Left lung (tissue), 10 donors: ENCODE results near the gene ZIM2. TPM values are rescaled to one million over a fixed set of nuclear protein-coding genes. Genes with fewer than 3 reads are reported as not detected.
"Not testable (repeated sequence)": the region's sequence is repeated elsewhere in the genome, so short reads cannot be mapped to it uniquely, and the experiment has no call there.

Experiments
- ATAC-seq: fragments of 200-7000 bp; cut with Tn5 transposase; one replicate; pipeline ENCODE4 v1.9.1; 2020; ENCODE audit warnings: moderate library complexity
- DNase-seq, 4 donors: peaks; one replicate each; pipeline ENCODE4 v3.0.0-alpha.2; 2013 to 2020
- H3K27ac ChIP-seq, 2 donors: fragments of 200-600 bp; sonication (generic) in 1 of 2; one replicate each; pipeline versions ENCODE4 v1.5.0 to v1.8.0; 2020 to 2021
- H3K27me3 ChIP-seq, 2 donors: fragments of 200-600 bp; sonication (generic) in 1 of 2; one replicate each; pipeline versions ENCODE4 v1.5.0 to v1.8.0; 2020 to 2021
- H3K36me3 ChIP-seq, 2 donors: fragments of 200-600 bp; sonication (generic) in 1 of 2; one replicate each; pipeline versions ENCODE4 v1.5.0 to v1.8.0; 2020 to 2021
- H3K4me1 ChIP-seq, 2 donors: fragments of 200-600 bp; one replicate each; pipeline ENCODE4 v1.8.0; 2021
- H3K4me3 ChIP-seq, 2 donors: fragments of 200-600 bp; sonication (generic) in 1 of 2; one replicate each; pipeline versions ENCODE4 v1.5.0 to v1.8.0; 2020 to 2021; ENCODE audit warnings: mild to moderate bottlenecking in 1 of 2
- H3K9me3 ChIP-seq, 2 donors: fragments of 200-600 bp; sonication (generic) in 1 of 2; one replicate each; pipeline versions ENCODE4 v1.5.0 to v1.8.0; 2020 to 2021
- CTCF ChIP-seq, 2 donors: fragments of 200-600 bp; sonication (generic) in 1 of 2; IDR thresholded peaks; one replicate each; pipeline versions ENCODE4 v1.5.0 to v1.8.0; 2021; ENCODE audit warnings: antibody characterized with exemption in 2 of 2
- intact Hi-C, 2 donors: fragments of 100-400 bp; cut with DNase I; formaldehyde crosslinking; loops; one replicate each; pipeline versions ENCODE4 v1.11.2 to v1.14.2; 2022
- polyA plus RNA-seq, 6 donors: library from polyadenylated mRNA; unstranded; fragments of 120-200 nt; gene quantifications; one replicate each; pipeline ENCODE4 v1.2.1, GENCODE V29; 2013; ENCODE audit not compliant: insufficient read length in 6 of 6
- total RNA-seq, 2 donors: library from RNA; stranded (reverse); fragmentation: NEBNext Ultra II Directional; extraction: Animal tissue kit (Norgen Biotek cat#: 25700); gene quantifications; one replicate each; pipeline ENCODE4 v1.2.1, GENCODE V29; 2021
- donor health status: DM: no; HTN: yes; CAD: no.
- donor health status: DM: no; HTN: no; CAD: no.

Gene ZIM2
- total and polyA plus RNA-seq, 8 donors: 0.12 to 2.9 (median 1.8) TPM

GRCh38 chr19:56868446-56868845, 27.9 kb upstream of the ZIM2 start:
- no peak for ATAC-seq
- no peaks in the 10 kb centered on the region for H3K4me1 ChIP-seq
- no peak for DNase-seq
- peaks cover 0 to 59% of the 10 kb centered on the region in 2 donors for H3K9me3 ChIP-seq
- peaks cover 0 to 22% of the 10 kb centered on the region in 2 donors for H3K27me3 ChIP-seq
- intact Hi-C loops: no loop called here
- H3K36me3 ChIP-seq: no peaks in the 10 kb centered on the region
- no peak for TF ChIP-seq CTCF (IDR thresholded peaks at IDR 0.05)
- no peak overlapping the region for H3K27ac ChIP-seq
- no peak overlapping the region for H3K4me3 ChIP-seq

- H3K4me1 ChIP-seq: no peaks in the 10 kb centered on the region
- no peak overlapping the region for H3K4me3 ChIP-seq
- no peak overlapping the region for H3K27ac ChIP-seq
- ATAC-seq (no peak), DNase-seq (peak in 2 of 4 donors; percentile 29 to 78)
- no peak for TF ChIP-seq CTCF (IDR thresholded peaks at IDR 0.05)
- peaks cover 0 to 56% of the 10 kb centered on the region in 2 donors for H3K9me3 ChIP-seq
- H3K27me3 ChIP-seq: peaks cover 0 to 22% of the 10 kb centered on the region in 2 donors
- no peaks in the 10 kb centered on the region for H3K36me3 ChIP-seq
- intact Hi-C loops: no loop called here
Observed at GRCh38 chr19:56866538-56866937, 26.0 kb upstream of the ZIM2 start.

- DNase-seq: peak in 1 of 4 donors; percentile 74
Observed at GRCh38 chr19:56864443-56865125, 24.1 kb upstream of the ZIM2 start.

GRCh38 chr19:56862741-56863140, 22.2 kb upstream of the ZIM2 start:
- H3K4me1 ChIP-seq: no peaks in the 10 kb centered on the region
- no peak for TF ChIP-seq CTCF (IDR thresholded peaks at IDR 0.05)
- H3K27ac ChIP-seq: no peak overlapping the region
- H3K4me3 ChIP-seq: no peak overlapping the region
- ATAC-seq: no peak
- peaks cover 0 to 36% of the 10 kb centered on the region in 2 donors for H3K9me3 ChIP-seq
- no peak for DNase-seq
- H3K36me3 ChIP-seq: no peaks in the 10 kb centered on the region
- intact Hi-C loops: no loop called here
- peaks cover 0 to 27% of the 10 kb centered on the region in 2 donors for H3K27me3 ChIP-seq

More at GRCh38 chr19:56864443-56865125, 24.1 kb upstream of the ZIM2 start:
- ATAC-seq: no peak
- H3K27ac ChIP-seq: no peak overlapping the region
- TF ChIP-seq CTCF (IDR thresholded peaks at IDR 0.05): no peak
- intact Hi-C loops: no loop called here
- peaks cover 0 to 42% of the 10 kb centered on the region in 2 donors for H3K9me3 ChIP-seq
- H3K27me3 ChIP-seq: peaks cover 0 to 23% of the 10 kb centered on the region in 2 donors
- H3K4me1 ChIP-seq: no peaks in the 10 kb centered on the region
- no peak overlapping the region for H3K4me3 ChIP-seq
- no peaks in the 10 kb centered on the region for H3K36me3 ChIP-seq

- H3K4me1 ChIP-seq, DNase-seq, H3K4me3 ChIP-seq, H3K36me3 ChIP-seq, H3K27ac ChIP-seq, ATAC-seq, intact Hi-C loops: not testable (repeated sequence)
- Histone ChIP-seq H3K9me3 (peaks cover 0 to 40% of the 10 kb centered on the region in 2 donors), H3K27me3 (peaks cover 0 to 27% of the 10 kb centered on the region in 2 donors)
Observed at GRCh38 chr19:56860409-56860808, 19.9 kb upstream of the ZIM2 start.
